ENCODE data around the gene STK24.

DNA sequence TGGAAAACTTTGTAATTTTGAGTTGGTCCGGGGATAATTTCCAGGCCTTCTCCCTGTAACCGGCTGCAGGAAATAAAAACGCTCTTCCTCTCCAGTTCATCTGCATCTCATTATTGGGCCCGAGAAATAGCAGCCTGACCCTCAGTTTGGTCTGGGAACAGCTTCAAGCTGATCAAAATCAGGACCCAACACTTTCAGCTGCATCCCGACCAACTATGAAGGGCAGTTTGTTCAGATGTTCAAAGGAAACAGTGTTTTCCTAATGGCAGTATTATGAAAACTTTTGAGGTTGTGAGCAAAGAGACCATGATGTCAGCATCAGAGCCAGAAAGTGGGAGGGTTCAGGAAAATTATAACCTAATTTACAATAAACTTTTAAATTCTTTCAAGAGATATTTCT lies 35.7 kb downstream of the STK24 start:
- TF ChIP-seq EZH2 (IDR thresholded peaks at IDR 0.05; ENCODE audit: borderline replicate concordance, low read depth, low read length, poor library complexity, severe bottlenecking): no peak
- TF ChIP-seq, protein P1, sequence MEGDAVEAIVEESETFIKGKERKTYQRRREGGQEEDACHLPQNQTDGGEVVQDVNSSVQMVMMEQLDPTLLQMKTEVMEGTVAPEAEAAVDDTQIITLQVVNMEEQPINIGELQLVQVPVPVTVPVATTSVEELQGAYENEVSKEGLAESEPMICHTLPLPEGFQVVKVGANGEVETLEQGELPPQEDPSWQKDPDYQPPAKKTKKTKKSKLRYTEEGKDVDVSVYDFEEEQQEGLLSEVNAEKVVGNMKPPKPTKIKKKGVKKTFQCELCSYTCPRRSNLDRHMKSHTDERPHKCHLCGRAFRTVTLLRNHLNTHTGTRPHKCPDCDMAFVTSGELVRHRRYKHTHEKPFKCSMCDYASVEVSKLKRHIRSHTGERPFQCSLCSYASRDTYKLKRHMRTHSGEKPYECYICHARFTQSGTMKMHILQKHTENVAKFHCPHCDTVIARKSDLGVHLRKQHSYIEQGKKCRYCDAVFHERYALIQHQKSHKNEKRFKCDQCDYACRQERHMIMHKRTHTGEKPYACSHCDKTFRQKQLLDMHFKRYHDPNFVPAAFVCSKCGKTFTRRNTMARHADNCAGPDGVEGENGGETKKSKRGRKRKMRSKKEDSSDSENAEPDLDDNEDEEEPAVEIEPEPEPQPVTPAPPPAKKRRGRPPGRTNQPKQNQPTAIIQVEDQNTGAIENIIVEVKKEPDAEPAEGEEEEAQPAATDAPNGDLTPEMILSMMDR (conservative IDR thresholded peaks at IDR 0.05; ENCODE audit: low read depth, low read length): no peak

Measured in A673 (cell line).